ENCODE results near the gene SOAT1.

SOAT1 gene

DNA sequence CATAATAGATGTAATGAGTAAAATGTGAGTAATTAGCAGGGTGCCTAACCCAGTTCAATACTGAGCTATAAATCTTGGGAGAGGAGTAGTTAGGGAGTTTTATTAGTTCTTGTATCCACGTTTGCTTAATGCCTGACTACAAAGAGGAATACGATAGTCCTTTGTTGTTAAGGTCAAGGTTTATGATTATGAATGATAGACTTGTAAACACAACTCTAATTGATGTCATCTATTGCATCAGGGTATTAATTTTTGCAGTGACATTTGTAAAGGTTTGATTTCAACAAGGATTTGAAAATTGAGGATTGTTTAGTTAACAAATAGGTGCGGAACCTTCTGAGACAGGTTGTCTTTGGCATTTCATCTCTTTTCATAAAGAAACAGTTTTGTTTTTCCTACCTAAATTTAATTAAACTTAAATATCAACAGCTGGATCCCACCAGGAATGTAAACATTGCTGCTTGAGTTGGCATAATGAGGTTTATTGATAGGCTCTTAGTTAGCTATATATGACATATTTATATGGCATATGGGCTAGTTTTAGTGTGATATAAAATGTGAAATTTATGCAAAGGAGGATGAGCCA lies 9.7 kb downstream of the SOAT1 start:
- DNase-seq (ENCODE audit: extremely low read depth in 1 of 2, low read depth in 1 of 2), result no peak

DNA sequence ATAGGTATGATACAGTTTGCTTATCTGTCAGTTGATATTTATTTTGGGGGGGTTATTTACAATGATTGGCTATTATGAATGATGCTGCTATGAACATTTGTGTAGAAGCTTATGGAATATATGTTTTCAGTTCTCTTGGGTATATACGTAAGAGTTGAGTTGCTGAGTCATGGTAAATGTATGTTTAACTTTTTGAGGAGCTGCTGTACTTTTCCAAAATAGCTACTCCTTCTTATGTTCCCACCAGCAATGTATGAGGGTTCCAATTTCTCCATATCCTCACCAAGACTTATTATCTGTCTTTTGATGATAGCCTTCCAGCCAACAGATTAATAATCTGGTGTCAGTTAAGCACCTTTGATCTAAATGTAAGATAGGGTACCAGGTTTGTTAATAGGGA lies 11.9 kb downstream of the SOAT1 start:
- DNase-seq (ENCODE audit: extremely low read depth in 1 of 2, low read depth in 1 of 2), result no peak

DNA sequence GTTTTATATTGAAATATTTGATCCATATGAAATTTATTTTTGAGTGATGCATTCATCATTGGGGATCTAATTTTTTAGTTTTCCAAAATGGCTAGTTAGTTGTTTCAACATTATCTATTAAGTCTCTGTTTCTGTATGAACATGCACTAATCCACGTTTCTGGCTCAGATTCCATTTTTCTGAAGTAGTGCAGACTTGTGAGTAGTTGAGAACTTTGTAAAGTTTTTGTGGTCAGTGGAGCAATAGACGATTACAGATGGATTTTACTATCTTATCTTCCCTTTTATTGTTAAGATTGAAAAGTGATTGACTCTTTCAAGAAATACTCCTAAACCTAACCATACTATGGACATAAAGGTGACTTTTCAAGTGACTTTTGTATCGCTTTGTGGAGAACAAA lies 16.7 kb downstream of the SOAT1 start:
- DNase-seq (ENCODE audit: extremely low read depth in 1 of 2, low read depth in 1 of 2), result no peak

DNA sequence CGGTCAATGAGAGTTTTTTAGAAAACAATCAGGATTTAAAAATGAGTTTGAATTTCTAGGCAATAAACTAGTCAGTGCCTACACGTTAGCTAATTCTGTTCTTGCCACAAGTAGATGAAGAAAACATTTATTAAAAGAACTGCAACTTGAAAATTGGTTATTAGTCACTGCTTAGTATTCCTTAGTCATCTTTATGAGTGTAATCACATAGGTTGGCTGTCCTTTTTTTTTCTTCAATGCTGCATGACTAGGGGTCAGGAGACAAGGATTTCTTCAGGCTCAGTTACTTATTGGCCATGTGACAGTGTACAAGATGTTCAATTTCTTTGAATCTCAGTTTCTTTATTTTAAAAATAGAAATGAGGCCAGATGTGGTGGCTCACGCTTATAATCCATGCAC lies 17.1 kb downstream of the SOAT1 start:
- DNase-seq (ENCODE audit: extremely low read depth in 1 of 2, low read depth in 1 of 2), result no peak

DNA sequence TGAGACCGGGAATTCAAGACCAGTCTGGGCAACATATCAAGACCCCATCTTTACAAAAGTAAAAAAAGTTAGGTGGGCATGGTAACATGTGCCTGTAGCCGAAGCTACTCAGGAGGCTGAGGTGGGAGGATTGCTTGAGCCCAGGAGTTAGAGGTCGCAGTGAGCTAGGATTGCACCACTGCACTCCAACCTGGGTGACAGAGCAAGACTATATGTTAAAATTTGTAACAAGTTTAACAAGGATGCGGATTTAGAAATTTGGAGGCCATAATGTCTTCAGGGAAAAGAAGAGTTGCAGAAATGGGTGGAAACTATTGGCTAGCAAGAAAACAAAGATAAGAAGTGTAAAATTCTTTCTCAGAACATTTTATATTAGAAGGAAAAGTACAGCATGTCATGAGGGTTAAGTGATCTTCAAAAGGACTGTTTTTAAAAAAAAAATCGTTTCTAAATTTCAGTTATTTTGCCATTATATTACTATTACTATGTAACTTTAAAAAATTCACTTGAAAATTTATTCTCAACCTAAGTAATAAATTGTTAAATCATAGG lies 17.6 kb downstream of the SOAT1 start:
- no peak for DNase-seq (ENCODE audit: extremely low read depth in 1 of 2, low read depth in 1 of 2)

DNA sequence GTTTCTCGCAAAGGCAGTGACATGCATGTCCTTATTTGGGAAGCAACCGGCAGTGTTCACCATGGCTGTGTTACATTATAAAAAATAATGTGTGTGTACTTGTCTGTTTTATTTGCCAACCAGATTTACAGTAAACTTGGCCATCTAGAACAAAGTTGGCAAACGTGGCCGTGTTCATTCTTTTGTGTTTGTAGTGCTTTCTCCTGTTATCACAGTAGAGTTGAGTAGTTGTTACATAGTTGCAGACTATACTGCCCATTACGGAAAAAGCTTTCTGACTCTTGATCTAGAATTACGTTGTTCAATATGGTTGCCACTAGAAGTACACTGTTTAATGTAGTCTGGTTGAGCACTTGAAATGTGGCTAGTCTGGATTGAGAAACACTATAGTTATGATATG lies 19.4 kb downstream of the SOAT1 start:
- DNase-seq (ENCODE audit: extremely low read depth in 1 of 2, low read depth in 1 of 2), result no peak

DNA sequence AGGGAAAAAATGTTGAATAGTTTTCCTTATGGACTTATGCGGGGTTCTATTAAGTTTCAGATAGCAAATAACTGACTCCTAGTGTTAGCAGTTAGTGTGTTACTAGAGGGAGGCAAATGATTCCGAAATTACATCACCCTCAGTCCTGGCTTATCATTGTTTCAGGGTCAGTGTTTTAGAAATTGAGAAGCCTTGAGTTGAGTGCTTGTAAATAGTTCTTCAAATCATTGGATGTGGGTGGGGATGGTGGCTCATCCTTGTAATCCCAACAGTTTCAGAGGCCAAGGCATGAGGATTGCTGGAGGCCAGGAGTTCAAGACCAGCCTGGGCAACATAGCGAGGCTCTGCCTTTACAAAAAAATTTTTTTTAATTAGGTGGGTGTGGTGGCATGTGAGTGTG lies 21.3 kb downstream of the SOAT1 start:
- no peak for DNase-seq (ENCODE audit: extremely low read depth in 1 of 2, low read depth in 1 of 2)

DNA sequence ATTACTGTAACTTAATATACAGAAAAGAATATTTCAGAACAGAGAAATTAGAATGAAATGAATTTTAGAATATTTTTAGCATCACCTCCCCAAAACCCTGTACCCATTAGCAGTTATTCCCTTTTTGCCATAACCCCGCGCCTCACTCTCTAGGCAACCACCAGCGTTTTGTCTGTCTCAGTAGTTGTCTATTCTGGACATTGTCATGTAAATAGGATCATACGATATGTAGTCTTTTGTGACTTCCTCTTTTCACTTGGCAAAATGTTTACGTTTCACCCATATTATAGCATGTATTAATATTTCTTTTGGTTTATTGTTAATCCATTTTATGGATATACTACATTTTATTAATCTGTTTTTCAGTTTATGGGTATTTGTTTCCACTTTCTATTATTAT lies 24.9 kb downstream of the SOAT1 start:
- DNase-seq (ENCODE audit: extremely low read depth in 1 of 2, low read depth in 1 of 2), result no peak

DNA sequence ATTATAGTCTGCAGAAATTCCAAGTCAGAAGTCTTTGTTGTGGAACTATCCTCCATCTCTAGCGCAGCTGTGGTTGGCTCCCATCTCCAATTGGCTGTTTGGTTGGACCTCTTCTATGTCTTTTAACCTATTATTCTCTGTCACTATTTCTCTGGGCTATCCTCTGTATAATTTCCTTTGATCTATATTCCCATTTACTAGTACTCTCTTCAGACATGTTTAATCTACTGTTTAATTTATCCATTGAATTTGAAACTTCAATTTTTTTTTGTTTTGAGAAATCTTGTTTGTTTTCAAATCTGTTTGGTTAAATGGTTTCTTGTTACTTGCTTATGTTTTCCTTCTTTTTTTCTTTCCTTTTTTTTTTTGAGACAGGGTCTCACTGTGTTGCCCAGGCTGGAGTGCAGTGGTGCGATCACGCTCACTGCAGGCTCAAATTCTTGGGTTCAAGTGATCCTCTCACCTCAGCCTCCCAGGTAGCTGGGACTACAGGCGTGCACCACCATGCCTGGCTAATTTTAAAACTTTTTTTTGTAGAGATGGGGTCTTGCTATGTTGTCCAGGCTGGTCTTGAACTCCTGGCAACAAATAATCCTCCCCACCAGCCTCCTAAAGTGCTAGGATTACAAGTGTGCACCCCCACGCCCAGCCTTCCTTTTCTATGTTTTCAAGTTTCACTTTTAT lies 28.1 kb downstream of the SOAT1 start:
- DNase-seq (ENCODE audit: extremely low read depth in 1 of 2, low read depth in 1 of 2), result no peak

DNA sequence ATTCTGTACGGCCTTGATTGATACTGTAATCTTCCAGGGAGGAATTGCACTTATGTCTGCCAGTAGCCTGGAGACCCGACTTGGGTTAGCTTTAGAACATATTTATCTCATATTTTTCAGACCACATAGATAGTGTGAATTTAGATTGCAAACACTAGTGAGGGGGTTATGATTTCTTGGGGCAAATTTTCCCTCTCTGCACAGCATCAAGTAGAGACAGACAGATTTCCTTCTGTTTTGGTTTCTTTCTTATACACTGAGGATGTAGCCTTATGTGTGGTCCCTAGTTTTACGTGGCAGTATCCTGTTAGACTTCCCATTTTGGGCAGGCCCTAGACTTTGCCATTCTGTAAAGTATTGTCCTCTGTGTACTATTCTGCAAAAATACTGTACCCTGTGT lies 29.0 kb downstream of the SOAT1 start:
- DNase-seq (ENCODE audit: extremely low read depth in 1 of 2, low read depth in 1 of 2), result no peak

DNA sequence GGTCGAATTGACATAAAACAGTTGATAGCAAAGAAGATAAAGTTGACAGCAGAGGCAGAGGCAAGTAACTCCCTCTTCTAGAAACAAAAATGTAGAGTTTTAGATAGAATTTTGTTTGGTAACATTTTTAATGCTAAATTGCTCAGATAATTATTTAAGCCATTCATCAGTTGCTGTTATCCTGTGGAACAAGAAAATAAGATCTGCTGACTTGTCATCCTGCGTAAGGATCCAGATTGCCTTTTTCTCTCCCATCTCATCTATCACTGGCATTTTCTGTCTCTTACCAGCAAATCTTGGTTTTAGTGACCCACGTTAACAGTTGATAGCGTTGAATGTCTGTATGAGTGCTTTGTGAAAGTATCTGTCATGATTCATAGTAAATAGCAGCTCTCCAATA lies 29.8 kb downstream of the SOAT1 start:
- no peak for DNase-seq (ENCODE audit: extremely low read depth in 1 of 2, low read depth in 1 of 2)

DNA sequence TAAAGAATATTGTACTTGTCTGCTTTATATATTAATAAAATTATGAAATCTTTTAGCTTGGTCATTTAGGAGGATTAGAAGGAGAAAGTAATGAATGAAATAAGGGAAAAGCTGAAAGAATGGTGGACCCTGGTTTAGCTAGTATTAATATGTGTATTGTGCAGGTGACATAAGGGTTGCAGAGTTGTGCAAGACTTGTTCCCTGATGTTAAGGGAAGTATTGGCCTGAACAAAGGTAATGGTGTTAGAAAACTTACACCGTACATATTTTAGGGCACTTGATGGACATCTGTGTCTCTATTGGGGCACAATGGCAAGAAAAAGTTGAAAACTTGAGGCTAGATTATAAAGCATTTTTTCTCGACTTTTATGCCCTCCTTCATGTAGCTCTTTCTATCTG lies 32.2 kb downstream of the SOAT1 start:
- DNase-seq (ENCODE audit: extremely low read depth in 1 of 2, low read depth in 1 of 2), result no peak

DNA sequence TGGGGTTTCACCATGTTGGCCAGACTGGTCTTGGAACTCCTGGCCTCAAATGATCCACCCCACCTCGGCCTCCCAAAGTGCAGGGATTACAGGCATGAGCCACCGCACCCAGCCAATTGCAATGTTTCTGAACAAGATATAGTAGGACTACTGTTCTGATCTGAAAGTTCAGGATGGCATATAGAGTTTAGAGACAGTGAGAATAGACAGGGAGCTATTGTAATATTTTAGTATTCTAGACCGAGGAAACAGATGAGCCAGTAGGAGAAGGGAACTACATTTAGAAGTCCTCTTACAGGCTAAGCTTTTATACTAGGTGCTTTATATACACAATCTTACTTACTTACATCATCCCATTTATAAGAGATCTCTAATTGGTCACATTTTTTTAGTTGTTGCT lies 33.1 kb downstream of the SOAT1 start:
- DNase-seq (ENCODE audit: extremely low read depth in 1 of 2, low read depth in 1 of 2), result no peak

DNA sequence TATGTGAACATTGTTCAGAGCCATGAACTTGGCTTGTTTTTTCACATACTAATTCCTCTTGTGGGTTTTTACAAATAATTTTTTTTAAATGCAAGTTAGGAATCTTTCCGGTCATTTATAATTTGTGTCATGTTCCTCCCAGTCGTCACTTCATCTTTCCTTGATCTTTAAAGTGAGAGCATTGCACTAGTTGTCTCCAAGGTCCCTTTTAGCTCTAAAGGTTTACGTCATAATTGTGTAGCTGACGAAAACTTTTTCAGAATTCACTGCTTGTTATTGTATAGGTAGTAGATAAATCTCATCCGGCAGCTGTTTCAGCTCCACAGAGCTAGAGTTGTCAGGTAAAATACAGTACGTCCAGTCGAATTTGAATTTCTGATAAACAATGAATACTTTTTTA lies 33.6 kb downstream of the SOAT1 start:
- no peak for DNase-seq (ENCODE audit: extremely low read depth in 1 of 2, low read depth in 1 of 2)

DNA sequence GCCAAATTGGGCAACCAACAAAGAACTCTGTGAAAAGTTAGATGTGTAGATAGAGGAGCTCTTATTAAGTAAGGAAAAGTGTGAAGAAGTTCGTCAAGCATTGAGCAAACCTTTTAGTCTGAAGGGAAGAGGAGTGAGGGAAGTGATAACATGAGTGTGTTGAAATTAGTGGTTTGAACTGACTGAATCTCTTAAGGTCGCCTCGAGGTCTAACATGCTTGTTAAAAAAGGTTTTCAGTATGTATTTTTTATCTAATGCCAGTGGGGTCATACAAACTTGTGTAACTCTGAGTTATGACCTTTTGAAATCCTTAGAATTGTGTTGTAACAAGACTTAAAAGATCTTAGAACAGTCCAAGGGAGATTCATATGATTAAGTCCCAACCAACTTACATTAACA lies 34.1 kb downstream of the SOAT1 start:
- DNase-seq (ENCODE audit: extremely low read depth in 1 of 2, low read depth in 1 of 2), result no peak

DNA sequence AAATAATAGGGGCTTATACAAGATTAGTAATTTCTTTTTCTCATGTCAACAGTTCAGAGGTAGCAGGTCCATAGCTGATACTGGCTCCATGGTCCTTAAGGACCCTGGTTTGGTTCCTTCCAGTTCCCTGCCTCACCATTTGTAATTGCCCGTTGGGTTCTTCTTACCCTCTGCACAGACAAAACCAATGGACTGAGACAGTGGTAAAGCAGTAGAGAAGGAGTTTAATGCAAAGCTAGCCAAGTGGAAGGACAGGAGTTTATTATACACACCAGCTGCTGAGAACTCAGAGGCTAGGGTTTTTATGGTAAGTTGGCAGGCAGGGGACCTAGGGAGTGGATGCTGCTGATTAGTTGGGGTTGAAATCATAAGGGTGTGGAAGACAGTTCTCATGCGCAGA lies 36.3 kb downstream of the SOAT1 start:
- DNase-seq (ENCODE audit: extremely low read depth in 1 of 2, low read depth in 1 of 2), result no peak

DNA sequence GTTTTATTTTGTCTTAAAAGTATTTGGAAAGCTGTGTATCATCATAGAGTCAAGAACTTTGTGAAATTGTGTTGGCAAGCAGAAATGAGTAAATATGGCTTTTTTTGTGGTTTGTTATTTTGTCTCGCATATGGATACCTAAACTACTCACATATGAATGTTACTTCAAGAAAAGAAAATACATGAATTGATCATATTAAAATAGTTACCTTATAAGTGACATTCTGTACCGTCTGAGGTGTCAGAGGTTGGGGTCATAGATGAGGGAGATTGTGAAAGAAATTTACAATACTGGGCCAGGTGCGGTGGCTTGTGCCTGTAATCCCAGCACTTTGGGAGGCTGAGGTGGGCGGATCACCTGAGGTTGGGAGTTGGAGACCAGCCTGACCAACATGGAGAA lies 40.8 kb downstream of the SOAT1 start:
- no peak for DNase-seq (ENCODE audit: extremely low read depth in 1 of 2, low read depth in 1 of 2)

DNA sequence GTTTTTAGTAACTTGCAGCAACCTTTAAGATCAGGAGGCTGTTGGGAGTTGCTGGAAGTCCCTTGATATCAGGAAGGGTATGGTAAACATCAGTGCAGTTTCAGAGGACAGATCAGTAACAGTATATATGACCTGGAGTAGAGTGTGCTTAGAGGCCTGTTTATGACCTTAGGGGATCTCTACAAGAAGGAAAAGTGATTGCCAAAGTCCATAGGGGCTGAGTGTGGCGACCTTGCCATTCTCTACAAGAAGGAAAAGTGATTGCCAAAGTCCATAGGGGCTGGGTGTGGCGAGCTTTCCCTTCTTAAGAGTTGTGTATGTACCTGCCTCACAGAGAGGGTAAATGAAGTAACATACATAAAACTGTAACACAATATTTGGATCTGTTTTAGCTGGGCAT lies 43.7 kb downstream of the SOAT1 start:
- DNase-seq (ENCODE audit: extremely low read depth in 1 of 2, low read depth in 1 of 2), result no peak

DNA sequence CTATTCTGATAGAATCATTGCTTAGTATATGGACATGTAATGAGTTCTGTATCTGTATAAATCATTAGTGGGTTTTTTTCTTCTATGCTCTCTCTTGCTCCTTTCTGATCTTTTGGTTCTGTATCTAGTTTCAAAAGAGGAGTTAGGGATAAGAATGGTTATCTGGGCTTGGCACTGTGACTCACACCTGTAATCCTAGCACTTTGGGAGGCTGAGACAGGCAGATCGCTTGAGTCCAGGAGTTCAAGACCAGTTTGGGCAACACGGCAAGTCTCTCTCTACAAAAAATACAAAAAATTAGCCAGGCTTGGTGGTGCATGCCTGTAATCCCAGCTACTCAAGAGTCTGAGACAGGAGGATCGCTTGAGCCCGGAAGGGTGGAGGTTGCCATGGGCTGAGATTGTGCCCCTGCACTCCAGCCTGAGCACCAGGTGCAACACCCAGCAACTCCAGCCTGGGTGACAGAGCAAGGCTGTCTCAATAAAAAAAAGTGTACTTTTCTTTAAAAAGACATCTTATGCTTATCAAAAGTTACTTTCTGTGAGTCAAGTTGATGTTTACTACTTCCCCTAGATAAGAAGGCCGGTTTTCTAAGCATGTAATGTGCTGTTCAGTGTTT lies 44.5 kb downstream of the SOAT1 start:
- no peak for DNase-seq (ENCODE audit: extremely low read depth in 1 of 2, low read depth in 1 of 2)

DNA sequence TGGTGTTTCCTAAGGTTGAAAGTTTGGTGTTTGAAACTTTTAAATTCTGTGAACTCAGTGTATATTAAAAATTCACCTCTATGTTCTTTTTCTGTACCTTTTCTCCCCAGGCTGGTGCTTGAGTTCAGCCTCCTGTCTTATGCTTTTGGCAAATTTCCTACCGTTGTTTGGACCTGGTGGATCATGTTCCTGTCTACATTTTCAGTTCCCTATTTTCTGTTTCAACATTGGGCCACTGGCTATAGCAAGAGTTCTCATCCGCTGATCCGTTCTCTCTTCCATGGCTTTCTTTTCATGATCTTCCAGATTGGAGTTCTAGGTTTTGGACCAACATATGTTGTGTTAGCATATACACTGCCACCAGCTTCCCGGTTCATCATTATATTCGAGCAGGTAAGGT lies 47.3 kb downstream of the SOAT1 start:
- DNase-seq (ENCODE audit: extremely low read depth in 1 of 2, low read depth in 1 of 2), result no peak

DNA sequence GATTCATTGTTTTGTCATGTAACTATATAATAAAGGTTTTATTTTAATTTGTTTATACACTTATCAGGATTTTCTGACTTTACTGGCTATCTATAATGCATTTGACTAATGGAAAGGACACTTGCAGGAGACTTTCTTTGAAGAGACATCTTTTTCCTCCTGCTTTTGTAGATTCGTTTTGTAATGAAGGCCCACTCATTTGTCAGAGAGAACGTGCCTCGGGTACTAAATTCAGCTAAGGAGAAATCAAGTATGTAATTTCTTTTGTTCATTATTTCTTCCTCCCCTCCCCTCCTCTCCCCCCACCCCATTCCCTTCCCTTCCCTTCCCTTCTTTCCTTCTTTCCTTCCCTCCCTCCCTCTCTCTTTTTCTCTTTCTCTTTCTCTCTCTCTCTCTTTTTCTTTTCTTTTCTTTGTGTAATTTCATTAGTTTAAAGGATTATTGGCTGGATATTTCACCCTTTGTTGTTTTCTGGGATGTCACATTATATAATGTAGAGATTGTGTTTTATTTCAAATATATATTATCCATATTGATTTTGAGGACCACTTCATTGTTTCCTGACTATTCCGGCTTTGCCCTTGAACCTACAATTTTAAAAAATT lies 48.4 kb downstream of the SOAT1 start:
- DNase-seq (ENCODE audit: extremely low read depth in 1 of 2, low read depth in 1 of 2), result no peak

All from stimulated activated CD8-positive, alpha-beta memory T cell treated with anti-CD3 and anti-CD28 coated beads, Interleukin-7, amount 100 ng/mL, for 48 hours (primary cell).